Rectal smooth muscle tissue (tissue), 1 donor: ENCODE results near the gene UACA.

Experiments used
- H3K27ac ChIP-seq: one replicate; pipeline ENCODE4 v1.7.0; 2013; ENCODE audit warnings: low read depth, low read length, inconsistent platforms
- H3K27me3 ChIP-seq: one replicate; pipeline ENCODE4 v1.7.0; 2013; ENCODE audit warnings: low read length; ENCODE audit not compliant: control insufficient read depth, insufficient read depth
- H3K36me3 ChIP-seq: one replicate; pipeline ENCODE4 v1.7.0; 2013; ENCODE audit warnings: low read length; ENCODE audit not compliant: control insufficient read depth, insufficient read depth
- H3K4me1 ChIP-seq: one replicate; pipeline ENCODE4 v1.7.0; 2013; ENCODE audit warnings: low read length; ENCODE audit not compliant: control insufficient read depth, insufficient read depth
- H3K4me3 ChIP-seq: one replicate; pipeline ENCODE4 v1.7.0; 2013; ENCODE audit warnings: low read length
- H3K9ac ChIP-seq: one replicate; pipeline ENCODE4 v1.7.0; 2013; ENCODE audit warnings: low read length

Gene UACA

GRCh38 chr15:70658641-70659040, 104.7 kb downstream of the UACA start:
- Histone ChIP-seq H3K27me3 (no peaks in the 10 kb centered on the region), H3K27ac (no peak overlapping the region), H3K36me3 (no peaks in the 10 kb centered on the region), H3K4me1 (no peaks in the 10 kb centered on the region), H3K9ac (no peak overlapping the region), H3K4me3 (no peak overlapping the region)

- H3K36me3 ChIP-seq, result no peaks in the 10 kb centered on the region
- H3K9ac ChIP-seq, result no peak overlapping the region
- H3K27me3 ChIP-seq, result no peaks in the 10 kb centered on the region
- no peak overlapping the region for H3K27ac ChIP-seq
- H3K4me3 ChIP-seq, result no peak overlapping the region
- no peaks in the 10 kb centered on the region for H3K4me1 ChIP-seq
Observed at GRCh38 chr15:70653426-70653825, 109.9 kb downstream of the UACA start.

DNA sequence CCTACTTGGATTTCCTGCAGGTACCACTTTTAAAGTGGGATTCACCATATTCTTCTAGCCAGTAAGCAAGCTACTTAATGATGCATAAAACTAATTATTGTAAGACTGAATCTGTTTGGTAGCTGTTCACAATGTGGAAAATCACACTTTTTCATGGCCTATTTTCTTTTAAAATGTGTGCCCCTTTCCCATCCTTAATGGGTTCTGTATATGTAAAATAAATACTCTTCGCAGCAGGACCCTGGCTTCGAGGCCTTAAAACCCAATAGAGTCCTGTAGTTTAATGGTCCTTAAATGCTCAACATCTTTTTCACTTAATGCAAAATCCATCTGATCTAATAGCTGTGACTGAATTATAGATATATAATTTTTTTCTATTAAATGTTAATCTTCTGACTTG, 111.0 kb downstream of the UACA start:
- Histone ChIP-seq H3K27ac (no peak overlapping the region), H3K27me3 (no peaks in the 10 kb centered on the region), H3K4me1 (no peaks in the 10 kb centered on the region), H3K36me3 (no peaks in the 10 kb centered on the region), H3K4me3 (no peak overlapping the region), H3K9ac (no peak overlapping the region)

GRCh38 chr15:70651303-70651845, 112.0 kb downstream of the UACA start:
- Histone ChIP-seq H3K36me3 (no peaks in the 10 kb centered on the region), H3K27ac (no peak overlapping the region), H3K4me1 (no peaks in the 10 kb centered on the region), H3K4me3 (no peak overlapping the region), H3K9ac (no peak overlapping the region), H3K27me3 (no peaks in the 10 kb centered on the region)

DNA sequence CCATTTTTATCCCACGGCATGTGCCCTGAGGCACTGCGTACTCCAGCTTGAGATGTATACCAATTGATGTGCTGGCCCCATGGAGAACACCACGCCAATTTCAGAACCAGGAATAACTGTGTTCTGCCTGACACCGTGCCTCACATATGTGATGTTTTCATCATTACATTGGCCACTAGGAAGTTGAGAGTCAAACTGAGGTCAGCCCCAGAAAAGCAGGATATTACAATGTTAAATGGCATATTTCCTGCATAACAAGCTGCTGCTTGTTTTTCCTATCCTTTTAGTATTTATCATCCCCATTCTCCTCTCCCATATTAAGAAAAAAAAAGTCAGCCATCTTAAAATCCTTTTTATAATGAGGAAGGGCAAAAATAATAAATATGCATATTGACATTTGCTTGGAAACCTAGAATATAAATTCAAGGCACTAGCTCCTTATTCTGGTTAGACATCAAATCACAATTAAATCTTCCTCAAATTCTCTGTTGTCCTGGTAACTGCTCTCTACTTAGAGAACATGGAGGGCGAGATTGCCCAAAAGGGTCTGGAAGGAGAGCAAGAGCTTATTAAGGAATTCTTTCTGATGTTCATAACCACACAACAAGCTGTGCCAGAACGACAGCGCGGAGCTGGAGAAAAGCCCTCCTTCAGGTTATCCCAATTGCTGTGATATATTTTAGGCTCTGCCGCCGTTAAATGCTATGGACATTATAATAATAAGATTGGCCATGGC, 112.6 kb downstream of the UACA start:
- Histone ChIP-seq H3K4me3 (no peak overlapping the region), H3K9ac (no peak overlapping the region), H3K27ac (no peak overlapping the region), H3K4me1 (no peaks in the 10 kb centered on the region), H3K27me3 (no peaks in the 10 kb centered on the region), H3K36me3 (no peaks in the 10 kb centered on the region)

DNA sequence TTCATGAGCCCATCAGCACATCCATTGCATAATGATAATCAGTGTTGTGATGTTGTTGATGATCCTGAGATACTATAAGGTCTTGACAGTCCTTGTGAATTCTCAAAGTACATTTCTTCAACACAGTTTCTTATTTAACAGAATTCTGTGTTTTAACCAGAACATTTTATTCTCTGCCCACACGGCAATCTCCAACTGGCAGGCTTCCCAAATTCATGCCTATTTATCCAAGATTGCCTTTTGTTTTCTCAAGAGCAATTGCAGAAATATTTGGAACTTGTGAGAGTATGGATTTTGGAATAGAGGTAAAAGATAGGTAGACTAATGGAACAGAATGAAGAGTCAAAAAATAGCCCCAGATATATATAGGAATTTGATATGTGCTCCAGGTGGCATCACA, 116.0 kb downstream of the UACA start:
- H3K4me1 ChIP-seq, result no peaks in the 10 kb centered on the region
- no peak overlapping the region for H3K4me3 ChIP-seq
- H3K9ac ChIP-seq, result no peak overlapping the region
- H3K36me3 ChIP-seq, result no peaks in the 10 kb centered on the region
- no peak overlapping the region for H3K27ac ChIP-seq
- no peaks in the 10 kb centered on the region for H3K27me3 ChIP-seq

GRCh38 chr15:70646169-70646568, 117.2 kb downstream of the UACA start:
- H3K36me3 ChIP-seq, result no peaks in the 10 kb centered on the region
- H3K27ac ChIP-seq, result no peak overlapping the region
- no peak overlapping the region for H3K9ac ChIP-seq
- no peaks in the 10 kb centered on the region for H3K27me3 ChIP-seq
- no peak overlapping the region for H3K4me3 ChIP-seq
- no peaks in the 10 kb centered on the region for H3K4me1 ChIP-seq

DNA sequence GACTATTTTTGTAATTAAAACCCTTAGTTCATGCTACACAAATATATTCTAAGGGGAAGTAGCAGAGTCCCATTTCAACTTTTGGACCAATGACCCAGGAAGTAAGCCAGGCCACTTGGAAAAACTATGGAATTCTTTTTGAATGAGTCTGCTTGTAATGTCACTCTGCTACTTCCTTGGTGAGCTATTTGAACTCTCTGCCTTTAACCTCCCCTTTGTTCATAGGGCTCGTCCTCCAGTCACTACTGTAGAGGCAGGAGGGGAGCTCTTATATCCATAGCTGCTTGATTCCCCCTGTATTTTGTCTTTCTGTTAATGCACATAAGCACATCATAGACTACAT, 119.6 kb downstream of the UACA start:
- H3K4me3 ChIP-seq, result no peak overlapping the region
- no peaks in the 10 kb centered on the region for H3K4me1 ChIP-seq
- no peak overlapping the region for H3K27ac ChIP-seq
- H3K36me3 ChIP-seq, result no peaks in the 10 kb centered on the region
- no peaks in the 10 kb centered on the region for H3K27me3 ChIP-seq
- H3K9ac ChIP-seq, result no peak overlapping the region

DNA sequence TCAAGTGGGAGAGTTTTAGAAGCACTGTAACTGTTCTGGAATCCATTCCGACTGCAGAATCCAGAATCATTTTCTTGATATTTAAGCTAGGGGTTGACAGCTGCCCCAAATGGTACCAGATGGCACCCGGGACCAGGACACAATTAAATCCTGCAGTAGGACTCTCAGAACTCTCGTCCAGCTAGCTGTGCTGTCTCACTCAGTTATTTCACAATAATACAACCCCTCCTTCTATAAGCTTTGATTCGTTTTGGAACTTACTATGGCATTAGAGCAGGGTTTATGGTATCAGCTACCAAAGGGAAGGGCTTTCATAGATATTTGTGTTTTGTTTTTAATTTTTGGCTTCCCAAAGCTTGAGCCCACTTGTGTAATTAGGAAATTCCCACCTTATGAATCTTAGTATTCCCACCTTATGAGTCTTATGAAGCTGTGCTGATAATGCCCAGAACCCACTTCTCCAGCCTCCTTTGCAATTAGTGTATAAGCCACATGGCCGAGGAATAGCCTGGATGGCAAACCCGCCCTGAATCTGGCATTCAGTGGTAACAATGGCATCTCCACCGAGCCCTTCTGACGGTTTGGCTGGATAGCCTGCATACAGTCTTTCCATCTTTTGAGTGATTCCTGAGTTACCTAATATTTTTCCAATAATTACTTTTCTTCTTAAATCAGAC, 120.1 kb downstream of the UACA start:
- H3K4me1 ChIP-seq, result no peaks in the 10 kb centered on the region
- no peaks in the 10 kb centered on the region for H3K27me3 ChIP-seq
- H3K27ac ChIP-seq, result no peak overlapping the region
- no peak overlapping the region for H3K4me3 ChIP-seq
- H3K36me3 ChIP-seq, result no peaks in the 10 kb centered on the region
- H3K9ac ChIP-seq, result no peak overlapping the region

DNA sequence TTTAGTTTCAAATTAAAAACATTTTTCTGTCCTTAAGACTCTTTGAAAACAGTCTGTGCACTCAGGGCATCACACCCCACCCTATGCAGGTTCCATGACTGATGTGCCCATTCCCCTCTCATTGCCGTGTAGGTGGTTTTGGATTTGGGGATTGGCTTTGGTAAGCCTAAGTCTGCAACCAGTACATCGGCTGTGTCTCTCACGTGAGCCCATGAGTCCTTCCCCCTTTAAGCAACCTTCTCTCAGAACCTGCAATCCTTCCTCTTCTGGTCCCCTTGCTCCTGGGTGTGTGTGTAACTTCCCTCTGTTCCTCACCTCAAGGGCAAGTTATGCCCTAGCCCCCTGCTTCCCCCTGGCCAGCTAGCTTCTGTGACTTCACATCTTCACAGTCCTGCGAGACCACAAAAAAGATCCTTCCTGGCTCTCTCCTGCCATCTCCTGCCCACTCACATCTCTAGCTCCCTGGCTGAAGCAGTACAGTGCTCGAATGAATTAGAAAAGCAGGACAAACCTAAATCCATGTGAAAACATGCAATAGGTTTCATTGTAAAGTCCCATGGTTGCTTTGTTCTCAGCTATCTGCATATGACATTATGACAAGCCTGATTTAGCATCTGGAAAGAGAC, 126.7 kb downstream of the UACA start:
- H3K27me3 ChIP-seq, result no peaks in the 10 kb centered on the region
- H3K4me1 ChIP-seq, result no peaks in the 10 kb centered on the region
- H3K4me3 ChIP-seq, result no peak overlapping the region
- no peak overlapping the region for H3K9ac ChIP-seq
- no peaks in the 10 kb centered on the region for H3K36me3 ChIP-seq
- H3K27ac ChIP-seq, result no peak overlapping the region

GRCh38 chr15:70635895-70636294, 127.5 kb downstream of the UACA start:
- Histone ChIP-seq H3K4me3 (no peak overlapping the region), H3K36me3 (no peaks in the 10 kb centered on the region), H3K27me3 (no peaks in the 10 kb centered on the region), H3K4me1 (no peaks in the 10 kb centered on the region), H3K27ac (no peak overlapping the region), H3K9ac (no peak overlapping the region)

- Histone ChIP-seq H3K9ac (no peak overlapping the region), H3K27me3 (no peaks in the 10 kb centered on the region), H3K4me3 (no peak overlapping the region), H3K4me1 (no peaks in the 10 kb centered on the region), H3K36me3 (no peaks in the 10 kb centered on the region), H3K27ac (no peak overlapping the region)
Observed at GRCh38 chr15:70633991-70634390, 129.4 kb downstream of the UACA start.
